Erythroblast (primary cell): ENCODE results near the gene CLCA1.

Source experiments
- GATA1 ChIP-seq: IDR thresholded peaks from 2 replicates; pipeline ENCODE4 v1.6.1; 2011; ENCODE audit warnings: low read depth, mild to moderate bottlenecking, control low read depth, low read length, moderate library complexity
- POLR2A ChIP-seq: IDR thresholded peaks from 2 replicates; pipeline ENCODE4 v1.6.1; 2011; ENCODE audit warnings: mild to moderate bottlenecking, low read length

DNA sequence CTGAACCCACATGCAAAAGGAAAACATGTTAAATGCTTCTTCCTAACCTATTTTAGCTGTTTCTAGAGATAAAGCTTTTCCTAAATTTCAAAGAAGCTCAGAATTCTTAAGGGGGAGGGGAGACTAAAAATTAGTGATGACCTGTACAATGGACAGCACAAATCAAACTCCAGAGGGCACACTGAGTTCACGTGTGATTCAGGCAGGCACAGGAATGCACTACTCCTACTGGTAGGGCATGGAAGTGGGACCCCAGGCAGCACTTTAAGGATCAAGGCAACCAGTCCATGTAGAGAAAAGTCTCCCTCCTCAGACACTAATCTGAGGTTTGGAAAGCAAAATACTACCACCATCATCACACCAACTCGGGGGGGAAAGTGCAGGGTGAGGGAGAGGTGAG is 46.9 kb downstream of the CLCA1 start:
- TF ChIP-seq POLR2A (no peak), GATA1 (no peak)
